Superior temporal gyrus (tissue), 1 donor: Measurements from ENCODE around the gene PRR14L.

ENCODE experiments used
- DNase-seq: peaks from one replicate; pipeline ENCODE4 v3.0.0-alpha.2; 2016; ENCODE audit errors: extremely low spot score

Gene PRR14L

DNA sequence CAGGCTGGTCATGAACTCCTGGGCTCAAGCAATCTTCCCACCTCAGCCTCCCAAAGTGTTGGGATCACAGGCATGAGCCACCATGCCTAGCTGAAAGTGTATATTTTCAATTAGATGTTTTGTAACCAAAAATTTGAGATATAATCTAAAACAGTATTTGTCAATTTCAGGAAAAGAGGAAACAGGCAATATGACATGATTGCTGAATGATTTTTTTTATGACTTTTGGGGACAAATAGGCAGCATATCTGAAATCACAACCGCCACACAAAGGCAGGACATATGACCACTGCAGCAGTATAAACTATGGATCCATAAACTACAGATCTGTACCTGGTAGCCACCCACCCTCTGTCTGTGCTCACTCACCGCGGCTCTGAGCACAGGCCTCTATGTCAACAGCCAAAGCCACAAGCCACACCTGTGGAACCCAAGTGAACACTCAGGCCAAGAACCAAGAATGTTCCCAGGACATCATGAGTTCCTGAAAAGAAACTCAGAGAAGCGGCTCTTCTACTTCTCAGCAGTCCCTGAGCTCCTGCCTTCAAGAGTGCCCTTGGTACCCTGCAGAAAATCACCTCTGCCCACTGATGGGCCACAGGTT, 110.4 kb downstream of the PRR14L start:
- DNase-seq: no peak

DNA sequence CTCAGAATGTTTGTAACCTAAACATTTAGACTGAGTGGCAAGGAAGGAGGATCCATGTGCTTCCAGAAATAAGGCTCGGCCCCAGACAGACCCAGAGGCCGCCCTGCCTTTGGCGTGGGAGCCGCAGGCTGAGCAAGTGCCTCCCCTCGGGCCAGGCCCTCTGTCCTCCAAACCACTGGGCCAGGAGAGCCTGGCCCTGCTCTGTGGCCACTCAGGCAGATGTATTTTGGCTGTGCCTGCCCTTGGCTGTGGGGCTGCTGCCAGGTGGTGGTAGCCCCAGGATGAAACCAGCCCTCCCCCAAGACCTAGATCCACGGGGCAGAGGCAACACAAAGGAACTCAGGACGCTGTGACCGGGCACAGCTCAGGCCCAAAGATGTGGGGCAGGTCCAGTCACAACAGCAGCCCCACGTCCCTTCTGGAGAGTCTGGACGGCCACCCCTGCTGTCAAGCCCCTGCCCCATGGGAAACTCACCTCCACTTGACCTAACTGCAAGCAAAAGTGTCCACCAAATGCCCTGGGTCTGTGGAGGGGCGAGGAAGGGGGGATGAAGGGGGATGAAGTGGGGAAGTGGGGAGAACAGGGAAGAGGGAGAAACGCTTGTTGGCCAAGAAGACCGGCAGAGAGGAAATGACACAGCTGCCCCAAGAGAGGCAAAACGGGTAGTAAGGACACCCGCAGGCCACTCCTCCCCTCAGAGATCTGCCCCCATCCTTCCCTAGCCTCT, 111.9 kb downstream of the PRR14L start:
- no peak for DNase-seq

DNA sequence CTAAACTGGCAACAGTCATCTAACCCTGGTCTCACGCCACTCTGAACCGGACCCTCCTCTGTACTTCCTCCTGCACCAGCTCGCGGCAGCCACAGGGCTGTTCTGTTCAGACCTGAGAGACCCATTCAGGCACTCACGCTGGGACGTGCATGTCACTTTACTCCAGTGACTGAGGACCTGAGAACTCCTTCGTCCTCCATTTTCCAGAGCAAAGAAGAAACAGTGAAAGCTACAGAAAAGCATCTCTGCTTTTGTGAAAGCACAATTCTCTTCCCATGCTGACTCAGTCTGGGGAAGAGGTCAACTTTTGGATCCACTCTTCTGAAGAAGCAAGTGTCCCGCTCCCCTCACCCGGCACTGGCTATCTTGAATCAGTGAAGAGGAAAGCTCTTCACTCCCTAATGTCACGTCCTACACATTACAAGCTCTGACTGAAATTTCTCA, 112.5 kb downstream of the PRR14L start:
- no peak for DNase-seq

DNA sequence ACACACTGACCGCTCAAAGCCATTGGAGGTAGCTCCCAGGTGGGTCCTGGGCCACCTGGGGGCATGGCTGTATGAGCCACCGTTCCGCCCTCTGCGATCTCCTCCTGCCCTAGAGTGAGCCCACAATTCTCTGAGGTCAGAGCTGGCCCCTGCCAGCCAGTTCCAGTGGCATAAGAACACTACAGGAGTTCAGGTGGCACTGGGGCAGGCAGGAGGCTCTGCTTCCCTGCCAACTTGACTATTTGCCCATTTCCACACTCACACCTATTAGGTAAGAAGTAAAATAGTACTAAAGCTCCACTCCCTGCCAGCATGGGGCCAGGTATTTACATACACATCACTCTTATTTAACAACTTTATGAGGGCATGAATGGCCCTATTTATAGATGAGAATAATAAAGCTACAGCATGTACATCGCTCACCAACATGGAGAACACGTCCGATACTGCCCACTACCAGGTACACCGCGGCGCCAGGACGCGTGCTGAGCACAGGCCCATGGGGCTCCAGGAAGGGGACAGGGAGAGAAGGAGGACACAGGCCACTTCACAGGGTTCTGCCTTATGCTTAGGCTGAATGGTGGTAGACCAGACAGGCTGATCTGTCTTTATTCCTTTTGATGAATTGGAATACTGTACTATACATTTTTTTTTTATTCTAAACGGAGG, 114.2 kb downstream of the PRR14L start:
- DNase-seq: no peak

DNA sequence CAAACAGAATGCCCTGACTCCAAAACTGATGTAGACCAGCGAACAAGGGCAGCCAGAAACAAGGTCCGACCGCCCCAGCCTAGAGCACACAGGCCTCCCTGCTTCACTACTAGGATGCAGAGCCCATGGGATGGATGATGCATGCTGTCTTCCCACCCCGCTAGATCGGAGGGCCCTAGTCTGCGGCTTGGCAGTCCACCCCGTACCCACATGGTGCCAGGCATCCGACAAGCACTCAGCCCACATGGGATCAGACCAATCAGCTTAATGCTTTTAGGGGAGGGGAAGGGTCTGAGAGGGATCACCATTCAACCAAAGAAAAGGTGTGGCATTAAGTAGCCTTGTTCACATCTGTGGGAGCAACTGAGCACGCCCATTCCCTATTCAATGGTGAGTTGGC, 118.5 kb downstream of the PRR14L start:
- DNase-seq: no peak
